Measurements from ENCODE around the gene SDF4.
"Not testable (repeated sequence)": the region's sequence is repeated elsewhere in the genome, so short reads cannot be mapped to it uniquely, and the experiment has no call there.

The SDF4 gene

DNA sequence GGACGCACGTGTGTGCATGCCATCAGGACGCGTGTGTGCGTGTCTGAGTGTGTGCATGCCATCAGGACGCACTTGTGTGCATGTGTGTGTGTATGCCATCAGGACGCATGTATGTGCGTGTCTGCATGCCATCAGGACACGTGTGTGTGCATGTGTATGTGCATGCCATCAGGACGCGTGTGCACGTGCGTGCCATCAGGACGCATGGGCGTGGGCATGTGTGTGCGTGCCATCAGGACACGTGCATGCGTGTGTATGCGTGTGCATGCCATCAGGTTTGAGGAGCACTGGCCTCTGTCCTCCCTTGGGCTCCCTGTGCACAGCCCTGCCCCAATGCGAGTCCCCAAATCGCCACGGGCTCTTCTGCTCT, 27.3 kb upstream of the SDF4 start:
- no peak for FAIRE-seq

DNA sequence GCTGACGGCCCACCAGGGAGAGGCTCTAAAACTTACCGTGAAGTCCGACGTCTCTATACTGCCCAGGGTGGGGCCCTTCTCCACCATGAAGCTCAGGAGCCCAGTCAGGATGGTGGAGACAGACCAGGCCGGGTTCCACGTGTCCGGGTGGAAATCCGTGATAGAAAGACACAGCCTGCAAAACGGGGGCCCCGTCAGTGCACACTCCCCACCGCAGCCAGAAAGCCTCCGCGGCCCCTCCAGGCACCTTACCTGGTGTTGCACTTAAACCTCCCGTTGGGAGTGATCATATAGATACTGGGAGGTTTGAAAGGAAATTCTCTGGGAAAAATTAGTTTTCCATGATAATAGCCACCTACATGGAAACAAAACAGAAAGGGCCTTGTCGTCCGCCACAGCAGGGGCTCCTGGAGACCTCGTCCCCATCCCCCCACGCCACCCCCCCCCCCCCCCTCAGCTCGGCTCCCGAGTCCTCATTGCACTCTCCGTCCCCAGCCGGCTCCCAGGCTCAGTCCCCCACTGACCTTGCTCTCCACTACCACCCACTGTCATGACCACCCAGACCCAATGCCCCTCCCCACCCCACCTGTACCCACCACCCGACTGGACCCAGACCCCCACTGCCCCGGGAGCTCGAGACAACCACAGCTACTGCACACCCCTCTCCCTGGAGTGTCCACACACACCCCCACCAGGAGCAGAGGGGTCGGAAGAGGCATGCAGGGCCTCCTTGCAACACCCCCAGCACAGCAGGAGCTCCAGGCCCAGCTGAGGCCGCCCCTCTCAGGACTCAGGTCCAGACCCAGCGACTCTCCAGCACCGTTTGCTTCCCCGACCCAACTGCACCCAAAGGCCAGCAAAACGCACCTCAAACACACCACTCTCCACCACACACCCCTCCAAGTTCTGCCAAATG, 25.4 kb upstream of the SDF4 start:
- no peak for FAIRE-seq

- no peak for FAIRE-seq
Measured at GRCh38 chr1:1255611-1256010, 23.8 kb upstream of the SDF4 start.

DNA sequence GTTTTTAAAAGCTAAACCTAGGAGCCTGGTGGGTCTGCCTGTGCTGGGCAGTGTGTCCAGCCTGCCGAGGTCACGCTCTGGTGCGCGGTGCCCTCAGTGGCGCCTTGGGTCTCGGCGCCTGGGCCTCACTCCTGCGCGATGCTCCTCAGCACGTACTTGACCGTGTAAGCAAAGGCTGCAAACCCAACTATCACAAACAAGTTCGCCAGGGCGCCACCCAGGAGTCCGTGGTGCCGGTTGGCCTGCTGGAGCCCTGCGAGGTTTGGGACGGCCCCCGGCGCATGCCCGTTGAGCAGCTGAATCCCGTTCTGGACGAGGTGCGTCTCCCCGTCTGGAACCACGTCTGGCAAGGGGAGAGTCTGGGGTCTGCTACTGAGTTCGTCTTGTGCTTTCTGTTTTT, 23.3 kb upstream of the SDF4 start:
- FAIRE-seq = no peak

DNA sequence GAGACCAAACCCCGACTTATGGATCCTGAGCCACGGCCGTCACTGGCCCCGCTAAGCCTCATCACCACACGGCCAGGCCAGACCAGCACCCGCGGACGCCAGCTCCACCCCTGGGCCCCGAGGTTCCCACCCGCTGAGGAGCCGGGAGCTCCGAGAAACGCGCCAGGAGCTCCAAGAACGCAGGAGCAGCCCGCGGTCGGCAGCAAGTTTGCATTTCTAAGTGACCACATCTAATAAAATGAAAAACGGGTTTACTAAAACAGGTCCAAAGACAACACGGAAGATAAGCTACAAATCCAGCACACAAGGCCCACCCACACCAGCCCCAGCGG, 22.8 kb upstream of the SDF4 start:
- FAIRE-seq = no peak

DNA sequence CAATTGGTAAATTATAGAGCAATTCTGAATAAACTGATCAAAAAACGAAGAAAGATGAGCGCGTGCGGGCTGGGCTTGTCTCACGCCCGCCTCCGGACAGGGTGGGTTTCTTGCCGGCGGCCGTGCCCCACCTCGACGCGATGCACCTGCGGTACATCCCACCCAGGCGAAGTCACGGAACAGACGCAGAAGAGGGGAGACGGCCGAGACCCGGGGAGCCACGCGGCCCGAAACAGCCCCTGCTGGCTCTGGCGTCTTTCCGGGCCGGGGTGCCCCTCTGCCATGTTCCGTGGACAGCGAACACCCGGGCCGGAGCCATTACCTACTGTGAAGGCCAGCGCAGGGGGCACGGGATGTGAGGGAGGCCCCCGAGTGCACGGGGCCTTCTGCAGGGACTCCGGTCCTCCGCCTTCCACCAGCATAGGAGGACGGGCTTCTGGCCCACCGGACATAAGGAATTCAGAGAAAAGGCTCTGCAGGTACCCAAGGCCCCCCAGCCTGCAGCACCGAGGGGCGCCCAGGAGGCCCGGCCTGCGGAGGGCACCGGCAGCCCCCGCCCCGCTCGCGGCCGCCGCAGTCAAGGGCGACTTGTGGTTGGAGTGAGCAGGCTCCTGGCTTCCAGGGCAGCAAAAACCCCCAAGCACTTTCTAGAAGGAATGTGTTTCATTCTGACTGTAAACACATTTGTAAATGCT, 22.3 kb upstream of the SDF4 start:
- no peak for FAIRE-seq

GRCh38 chr1:1253314-1253713, 21.5 kb upstream of the SDF4 start:
- FAIRE-seq = no peak

DNA sequence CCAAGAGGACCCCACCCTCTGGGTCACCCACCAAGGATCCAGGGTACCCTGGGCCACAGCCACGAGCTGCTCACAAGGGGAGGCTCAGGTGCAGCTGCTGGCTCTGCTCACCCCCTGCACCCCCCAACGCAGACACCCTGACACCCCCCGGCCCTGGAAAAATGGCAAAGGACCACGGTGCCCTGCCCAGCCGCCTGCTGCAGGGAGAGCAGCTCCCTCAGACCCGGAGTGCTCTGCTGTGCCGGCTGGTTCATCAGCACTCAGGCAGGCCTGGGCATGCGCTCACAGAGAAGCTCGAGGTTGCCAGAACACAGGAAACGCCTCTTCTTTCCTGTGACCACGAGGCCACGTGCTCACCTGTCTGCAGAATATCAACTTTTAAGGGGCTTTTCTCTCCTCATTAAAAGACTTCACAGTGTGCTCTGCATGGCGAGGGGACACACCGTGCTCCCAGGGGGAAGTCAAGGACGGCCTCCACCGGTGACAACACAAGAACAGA, 19.0 kb upstream of the SDF4 start:
- FAIRE-seq = no peak

DNA sequence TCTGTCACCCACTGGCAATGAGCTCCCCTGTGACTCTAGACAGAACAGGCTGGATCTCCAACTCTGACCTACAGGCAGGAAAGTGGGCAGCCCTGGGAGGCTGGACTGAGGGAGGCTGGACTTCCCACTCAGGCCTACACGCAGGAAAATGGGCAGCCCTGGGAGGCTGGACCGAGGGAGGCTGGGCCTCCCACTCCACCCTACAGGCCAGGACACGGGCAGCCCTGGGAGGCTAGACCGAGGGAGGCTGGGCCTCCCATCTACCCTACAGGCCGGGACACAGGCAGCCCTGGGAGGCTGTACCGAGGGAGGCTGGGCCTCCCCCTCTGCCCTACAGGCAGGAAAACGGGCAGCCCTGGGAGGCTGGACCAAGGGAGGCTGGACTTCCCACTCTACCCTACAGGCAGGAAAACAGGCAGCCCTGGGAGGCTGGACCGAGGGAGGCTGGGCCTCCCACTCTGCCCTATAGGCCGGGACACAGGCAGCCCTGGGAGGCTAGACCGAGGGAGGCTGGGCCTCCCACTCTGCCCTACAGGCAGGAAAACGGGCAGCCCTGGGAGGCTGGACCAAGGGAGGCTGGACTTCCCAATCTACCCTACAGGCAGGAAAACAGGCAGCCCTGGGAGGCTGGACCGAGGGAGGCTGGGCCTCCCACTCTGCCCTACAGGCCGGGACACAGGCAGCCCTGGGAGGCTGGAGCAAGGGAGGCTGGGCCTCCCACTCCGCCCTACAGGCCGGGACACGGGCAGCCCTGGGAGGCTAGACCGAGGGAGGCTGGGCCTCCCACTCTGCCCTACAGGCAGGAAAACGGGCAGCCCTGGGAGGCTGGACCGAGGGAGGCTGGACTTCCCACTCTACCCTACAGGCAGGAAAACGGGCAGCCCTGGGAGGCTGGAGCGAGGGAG, 16.5 kb upstream of the SDF4 start:
- not testable (repeated sequence) for FAIRE-seq

- no peak for FAIRE-seq
Measured at GRCh38 chr1:1247341-1247913, 15.6 kb upstream of the SDF4 start.

GRCh38 chr1:1246577-1247340, 15.0 kb upstream of the SDF4 start, which contains the start of gene C1QTNF12:
Gene C1QTNF12 (minus strand): TSS chr1:1246722. CDS start chr1:1246690, 32 bp downstream.
- no peak for FAIRE-seq

DNA sequence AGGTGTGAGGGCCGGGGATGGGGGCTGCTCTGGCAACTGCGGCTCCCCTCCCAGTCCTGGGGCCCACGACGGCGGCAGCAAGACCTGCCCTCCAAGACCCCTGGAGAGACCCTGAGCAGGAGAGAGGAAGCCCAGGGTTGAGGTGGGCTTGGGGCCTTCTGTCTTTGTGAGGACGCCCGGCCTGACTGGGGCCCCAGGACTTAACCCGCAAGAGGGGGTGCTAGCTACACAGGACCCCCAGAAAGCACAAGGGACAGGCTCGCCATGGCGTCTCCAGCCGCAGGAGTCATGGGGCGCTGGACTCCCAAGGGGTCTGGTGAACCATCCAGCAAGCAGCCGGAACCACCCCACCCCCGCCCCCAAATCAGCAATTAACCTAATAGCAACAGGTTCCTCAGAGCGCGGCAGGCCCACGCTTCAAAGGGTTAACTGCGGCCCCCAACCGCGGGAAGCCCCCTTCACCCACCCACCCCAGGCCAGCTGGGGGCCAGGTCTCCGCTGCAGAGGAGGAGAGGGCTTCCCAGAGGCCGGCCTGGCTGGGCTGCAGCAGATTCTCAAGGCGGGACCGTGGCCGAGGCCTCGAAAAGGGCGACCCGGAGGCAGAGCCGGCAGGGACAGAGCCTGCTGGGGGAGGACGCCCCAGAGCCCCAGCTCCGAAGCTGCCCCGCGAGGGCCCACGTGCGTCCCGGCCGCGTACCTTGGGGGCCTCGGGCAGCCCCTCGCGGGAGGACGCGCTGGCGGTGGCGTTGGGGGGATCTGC, 14.2 kb upstream of the SDF4 start:
- no peak for FAIRE-seq

GRCh38 chr1:1245178-1245816, 13.5 kb upstream of the SDF4 start:
- no peak for FAIRE-seq

DNA sequence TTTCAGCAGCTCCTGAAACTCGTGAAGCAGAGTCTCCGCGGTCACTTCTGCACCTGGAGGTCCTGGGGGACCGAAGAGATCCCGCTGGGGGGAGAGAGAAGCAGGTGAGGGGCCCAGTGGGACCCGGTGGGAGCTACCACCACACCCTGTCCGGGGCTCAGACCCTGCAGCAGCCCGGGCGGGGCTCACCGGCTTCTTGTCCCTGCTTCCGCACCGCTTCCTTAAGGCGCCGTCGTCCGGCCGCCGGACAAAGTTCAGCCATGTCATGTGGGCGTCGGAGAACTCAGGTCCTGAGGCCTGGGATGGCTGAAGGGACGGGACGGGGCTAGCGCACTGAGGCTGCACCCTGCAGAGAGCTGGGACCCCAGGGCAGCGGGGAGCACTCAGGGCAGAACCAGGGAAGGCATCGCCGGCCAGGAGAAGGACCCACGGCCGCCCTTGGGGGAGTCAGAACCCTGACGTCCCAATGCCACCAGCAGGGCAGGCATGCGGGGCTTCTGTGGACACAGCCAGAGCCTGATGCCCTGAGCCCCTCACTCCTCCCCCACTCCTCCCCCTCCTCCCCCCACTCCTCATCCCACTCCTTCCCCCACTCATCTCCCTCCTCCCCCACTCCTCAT, 12.5 kb upstream of the SDF4 start:
- no peak for FAIRE-seq

DNA sequence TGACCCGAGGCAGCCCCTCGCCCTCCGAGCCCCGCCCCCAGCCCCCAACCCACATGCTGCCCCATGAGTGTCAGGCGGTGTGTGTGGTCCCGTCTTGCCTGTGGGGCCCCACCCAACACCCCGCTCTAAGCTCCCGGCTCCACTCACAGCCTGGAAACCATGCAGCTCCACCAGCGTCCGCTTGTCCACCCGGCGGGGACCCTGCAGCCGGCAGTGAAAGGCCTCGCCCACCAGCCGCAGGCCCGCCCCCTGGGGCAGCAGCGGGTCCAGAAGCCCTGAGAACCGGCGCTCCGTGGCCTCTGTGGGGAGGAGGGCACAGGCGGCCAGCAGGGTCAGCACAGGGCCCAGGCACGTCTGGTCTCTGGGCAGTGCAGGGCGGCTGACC, 12.0 kb upstream of the SDF4 start:
- FAIRE-seq = no peak

DNA sequence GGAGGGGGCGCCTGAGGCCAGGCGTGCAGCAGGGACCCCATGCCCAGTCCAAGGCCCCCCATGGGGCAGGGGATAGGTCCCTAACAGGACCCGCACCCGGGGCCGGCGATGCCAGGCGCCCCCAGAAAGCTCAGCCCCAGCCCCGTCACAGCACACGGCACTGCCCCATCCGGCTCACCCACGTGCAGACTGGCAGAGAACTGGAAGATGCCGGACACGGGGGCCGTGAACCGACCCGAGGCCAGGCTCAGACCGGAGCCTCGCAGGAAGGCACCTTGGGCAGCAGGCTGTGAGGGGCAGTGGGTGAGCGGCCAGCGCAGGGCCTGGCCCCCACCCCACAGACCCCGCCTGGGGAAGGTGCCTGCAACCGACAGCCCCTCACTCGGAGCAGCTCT, 11.5 kb upstream of the SDF4 start:
- FAIRE-seq = no peak

DNA sequence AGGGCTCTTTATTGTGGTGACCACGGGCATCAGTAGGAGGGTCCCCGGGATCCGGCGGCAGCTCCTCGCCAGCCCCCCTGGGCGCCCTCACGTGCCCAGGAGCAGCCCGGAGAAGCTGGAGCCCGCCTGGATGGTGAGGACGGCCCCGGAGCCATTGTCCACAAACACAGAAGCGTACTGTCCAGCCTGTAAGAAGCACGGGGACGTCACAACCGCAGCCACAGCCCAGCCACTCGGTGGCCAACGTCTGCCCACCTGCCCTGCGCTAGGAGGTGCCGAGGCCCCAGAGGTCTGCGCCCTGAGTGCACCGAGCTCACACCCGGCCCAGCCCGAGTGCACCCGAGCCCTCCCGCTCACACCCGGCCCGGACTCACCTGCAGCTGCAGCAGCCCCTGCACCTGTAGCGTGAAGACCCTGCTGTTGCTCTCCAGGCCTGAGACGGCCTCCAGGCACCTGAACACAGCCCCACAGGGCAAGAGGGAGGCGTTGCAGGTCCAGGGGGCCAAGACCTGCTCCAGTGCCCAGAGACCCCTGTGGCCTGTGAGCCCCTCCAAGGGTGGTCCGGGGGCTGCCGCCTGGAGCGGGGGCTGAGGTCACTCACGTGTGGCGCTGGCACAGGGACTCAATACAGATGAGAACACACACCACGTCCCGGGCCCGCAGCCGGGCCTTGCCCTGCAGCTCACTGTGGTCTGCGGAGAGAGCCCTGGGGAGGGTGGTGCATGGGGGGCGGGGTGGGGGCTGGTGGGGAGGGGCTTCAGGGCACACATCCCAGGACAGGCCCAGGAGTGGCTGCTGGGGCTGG, 10.9 kb upstream of the SDF4 start:
- no peak for FAIRE-seq

- FAIRE-seq = no peak
Measured at GRCh38 chr1:1241588-1242219, 9.9 kb upstream of the SDF4 start.

All from G401.6 (cell line).